Tibial artery (tissue), 4 donors: ENCODE measurements around the gene DLK1.

ENCODE experiments used
- DNase-seq, 2 donors: peaks; one replicate each; pipeline ENCODE4 v3.0.0-alpha.2; 2019
- H3K27ac ChIP-seq, 2 donors: fragments of 200-600 bp; sonication (generic) in 1 of 2; 1 replicate in 1 of 2; 2 replicates in 1 of 2; pipeline ENCODE4 v1.5.1; 2018 to 2019; ENCODE audit warnings: mild to moderate bottlenecking in 1 of 2
- H3K27me3 ChIP-seq, 2 donors: fragments of 200-600 bp; sonication (generic) in 1 of 2; one replicate each; pipeline versions ENCODE4 v1.5.1 to v1.6.0; 2016 to 2019
- H3K36me3 ChIP-seq, 3 donors: fragments of 200-600 bp; sonication (generic) in 2 of 3; one replicate each; pipeline ENCODE4 v1.5.1; 2016 to 2019; ENCODE audit warnings: mild to moderate bottlenecking in 2 of 3
- H3K4me1 ChIP-seq, 4 donors: fragments of 200-600 bp; sonication (generic) in 2 of 4; 1 replicate in 3 of 4; 2 replicates in 1 of 4; pipeline ENCODE4 v1.5.1; 2016 to 2019
- H3K4me3 ChIP-seq, 2 donors: fragments of 200-600 bp; sonication (generic) in 1 of 2; 1 replicate in 1 of 2; 2 replicates in 1 of 2; pipeline ENCODE4 v1.5.1; 2018 to 2019; ENCODE audit warnings: mild to moderate bottlenecking in 2 of 2
- H3K9me3 ChIP-seq, 3 donors: fragments of 200-600 bp; sonication (generic) in 1 of 3; one replicate each; pipeline ENCODE4 v1.5.1; 2016 to 2019
- CTCF ChIP-seq, 2 experiments: fragments of 200-600 bp in 1 of 2; fragments of 450-650 bp in 1 of 2; IDR thresholded peaks; one replicate each; pipeline ENCODE4 v1.5.1; 2017 to 2019; ENCODE audit warnings: antibody characterized with exemption in 2 of 2, mild to moderate bottlenecking in 1 of 2, moderate library complexity in 1 of 2
- intact Hi-C: fragments of 100-400 bp; cut with DNase I; formaldehyde crosslinking; loops from one replicate; pipeline ENCODE4 v1.15.0; 2023; ENCODE audit warnings: low total_unique reads

The DLK1 gene

GRCh38 chr14:100715332-100715731 lies 11.4 kb upstream of the DLK1 start:
- DNase-seq: no peak
- Histone ChIP-seq H3K9me3 (no peaks in the 10 kb centered on the region), H3K4me3 (no peak overlapping the region), H3K36me3 (no peaks in the 10 kb centered on the region), H3K4me1 (no peaks in the 10 kb centered on the region), H3K27ac (no peak overlapping the region), H3K27me3 (peaks cover 0 to 79% of the 10 kb centered on the region in 2 donors)
- intact Hi-C loops: no loop called here
- TF ChIP-seq CTCF (IDR thresholded peaks at IDR 0.05): no peak

- Histone ChIP-seq H3K9me3 (no peaks in the 10 kb centered on the region), H3K36me3 (no peaks in the 10 kb centered on the region), H3K27ac (no peak overlapping the region), H3K27me3 (peaks cover 0 to 77% of the 10 kb centered on the region in 2 donors), H3K4me3 (no peak overlapping the region), H3K4me1 (no peaks in the 10 kb centered on the region)
- no peak for TF ChIP-seq CTCF (IDR thresholded peaks at IDR 0.05)
- intact Hi-C loops: no loop called here
- DNase-seq: no peak
Observed at GRCh38 chr14:100715803-100716202, 10.9 kb upstream of the DLK1 start.

- intact Hi-C loops: no loop called here
- Histone ChIP-seq H3K4me3 (no peak overlapping the region), H3K27me3 (peaks cover 0 to 77% of the 10 kb centered on the region in 2 donors), H3K36me3 (no peaks in the 10 kb centered on the region), H3K4me1 (no peaks in the 10 kb centered on the region), H3K27ac (no peak overlapping the region), H3K9me3 (no peaks in the 10 kb centered on the region)
- no peak for DNase-seq
- no peak for TF ChIP-seq CTCF (IDR thresholded peaks at IDR 0.05)
Observed at GRCh38 chr14:100717386-100717785, 9.3 kb upstream of the DLK1 start.

GRCh38 chr14:100719976-100720520 lies 6.6 kb upstream of the DLK1 start:
- Histone ChIP-seq H3K4me1 (no peaks in the 10 kb centered on the region), H3K36me3 (no peaks in the 10 kb centered on the region), H3K27ac (no peak overlapping the region), H3K4me3 (no peak overlapping the region), H3K27me3 (peaks cover 0 to 76% of the 10 kb centered on the region in 2 donors), H3K9me3 (no peaks in the 10 kb centered on the region)
- DNase-seq: no peak
- intact Hi-C loops: no loop called here
- no peak for TF ChIP-seq CTCF (IDR thresholded peaks at IDR 0.05)

- H3K27me3 ChIP-seq: peaks cover 0 to 88% of the 10 kb centered on the region in 2 donors
- H3K4me1 ChIP-seq: no peaks in the 10 kb centered on the region
- DNase-seq: no peak
- no peak overlapping the region for H3K27ac ChIP-seq
- intact Hi-C loops: no loop called here
- no peaks in the 10 kb centered on the region for H3K9me3 ChIP-seq
- no peaks in the 10 kb centered on the region for H3K36me3 ChIP-seq
- no peak overlapping the region for H3K4me3 ChIP-seq
- no peak for TF ChIP-seq CTCF (IDR thresholded peaks at IDR 0.05)
Observed at GRCh38 chr14:100721568-100721967, 5.1 kb upstream of the DLK1 start.

GRCh38 chr14:100722367-100722766 lies 4.3 kb upstream of the DLK1 start:
- H3K27me3 ChIP-seq: peaks cover 0 to 90% of the 10 kb centered on the region in 2 donors
- no peak for DNase-seq
- H3K4me3 ChIP-seq: no peak overlapping the region

More at GRCh38 chr14:100722367-100722766, 4.3 kb upstream of the DLK1 start:
- Histone ChIP-seq H3K9me3 (no peaks in the 10 kb centered on the region), H3K4me1 (no peaks in the 10 kb centered on the region), H3K36me3 (no peaks in the 10 kb centered on the region), H3K27ac (no peak overlapping the region)
- intact Hi-C loops: no loop called here
- no peak for TF ChIP-seq CTCF (IDR thresholded peaks at IDR 0.05)
